SK-N-SH (cell line): Measurements from ENCODE around the gene AGBL4. TPM values are rescaled to one million over a fixed set of nuclear protein-coding genes. Genes with fewer than 3 reads are reported as not detected.

Source experiments
- CTCF ChIA-PET: fragments of 300-600, 350-600 bp; formaldehyde crosslinking; extraction: SDS; loops from one replicate; lab custom pipeline; 2021; lab: Yijun Ruan, JAX
- POLR2A ChIA-PET: fragments of 350-600 bp; sonication (Branson Sonifier 250); formaldehyde crosslinking; extraction: SDS; loops from one replicate; lab custom pipeline; 2020; ENCODE audit warnings: antibody characterized with exemption, inconsistent platforms; lab: Yijun Ruan, JAX
- DNase-seq: peaks from one replicate; pipeline ENCODE4 v3.0.0; 2012
- H2AFZ ChIP-seq: fragments of 200-600 bp; sonication (generic); 2 replicates; pipeline ENCODE4 v1.8.1; 2016; ENCODE audit warnings: antibody characterized with exemption, mild to moderate bottlenecking, low read depth
- H3F3A ChIP-seq: fragments of 200-600 bp; sonication (generic); replicated peaks from 2 replicates; pipeline ENCODE3; 2016; ENCODE audit warnings: antibody characterized with exemption, mild to moderate bottlenecking; ENCODE audit not compliant: insufficient read depth
- H3K27ac ChIP-seq, 2 experiments: fragments of 200-500 bp in 1 of 2; fragments of 200-600 bp in 1 of 2; sonication (Bioruptor generic) in 1 of 2; sonication (generic), shearing (Covaris generic) in 1 of 2; 2 replicates each; pipeline versions ENCODE4 v1.5.1 to v1.6.1; 2014 to 2016; ENCODE audit warnings: low read depth in 2 of 2, inconsistent platforms in 1 of 2, low read length in 1 of 2, mild to moderate bottlenecking in 1 of 2, mixed read lengths in 1 of 2
- H3K27me3 ChIP-seq: fragments of 200-600 bp; sonication (generic), shearing (Covaris generic); 2 replicates; pipeline ENCODE4 v1.6.1; 2016; ENCODE audit warnings: mixed run types; ENCODE audit not compliant: insufficient read depth
- H3K36me3 ChIP-seq, 2 experiments: fragments of 200-500 bp in 1 of 2; fragments of 200-600 bp in 1 of 2; sonication (Bioruptor generic) in 1 of 2; sonication (generic) in 1 of 2; replicated peaks in 1 of 2; 2 replicates each; pipeline versions ENCODE3 to v1.5.1; 2014 to 2016; ENCODE audit warnings: low read length in 1 of 2, mild to moderate bottlenecking in 1 of 2; ENCODE audit not compliant: insufficient read depth in 2 of 2, control insufficient read depth in 1 of 2
- H3K4me1 ChIP-seq, 2 experiments: fragments of 200-500 bp in 1 of 2; fragments of 200-600 bp in 1 of 2; sonication (Bioruptor generic) in 1 of 2; sonication (generic), shearing (Covaris generic) in 1 of 2; 2 replicates each; pipeline versions ENCODE4 v1.5.1 to v1.6.1; 2014 to 2016; ENCODE audit warnings: low read depth in 1 of 2, low read length in 1 of 2, mixed run types in 1 of 2; ENCODE audit not compliant: insufficient read depth in 2 of 2, control insufficient read depth in 1 of 2
- H3K4me2 ChIP-seq: fragments of 200-600 bp; sonication (generic), shearing (Covaris generic); 2 replicates; pipeline ENCODE4 v1.6.1; 2017; ENCODE audit warnings: mixed run types
- H3K4me3 ChIP-seq, 2 experiments: fragments of 200-500 bp in 1 of 2; fragments of 200-600 bp in 1 of 2; sonication (Bioruptor generic) in 1 of 2; sonication (generic), shearing (Covaris generic) in 1 of 2; 2 replicates each; pipeline versions ENCODE4 v1.5.1 to v1.8.1; 2014 to 2016; ENCODE audit warnings: low read depth in 2 of 2, inconsistent platforms in 1 of 2, low read length in 1 of 2, mild to moderate bottlenecking in 1 of 2, mixed read lengths in 1 of 2, moderate library complexity in 1 of 2
- H3K79me2 ChIP-seq: fragments of 200-600 bp; sonication (generic); 2 replicates; pipeline ENCODE4 v1.8.1; 2017; ENCODE audit warnings: mild to moderate bottlenecking; ENCODE audit not compliant: insufficient read depth
- H3K9ac ChIP-seq: fragments of 200-600 bp; sonication (generic); 2 replicates; pipeline ENCODE4 v1.6.1; 2017; ENCODE audit warnings: mixed run types
- H3K9me2 ChIP-seq: fragments of 200-600 bp; sonication (generic); 2 replicates; pipeline ENCODE4 v1.6.1; 2017; ENCODE audit warnings: mixed run types
- H3K9me3 ChIP-seq: fragments of 200-600 bp; sonication (generic); 2 replicates; pipeline ENCODE4 v1.6.1; 2017; ENCODE audit warnings: mixed run types, mild to moderate bottlenecking, moderate library complexity
- H4K20me1 ChIP-seq: fragments of 200-600 bp; sonication (generic); 2 replicates; pipeline ENCODE4 v1.6.1; 2017; ENCODE audit warnings: mild to moderate bottlenecking, mixed run types; ENCODE audit not compliant: insufficient read depth
- CHD2 ChIP-seq: fragments of 150-350 bp; IDR thresholded peaks from 2 replicates; pipeline ENCODE4 v1.6.1; 2018; ENCODE audit warnings: low read length; ENCODE audit not compliant: partially characterized antibody
- ELF1 ChIP-seq: IDR thresholded peaks from 2 replicates; pipeline ENCODE4 v1.4.0; 2012
- EP300 ChIP-seq, 2 experiments: IDR thresholded peaks; 2 replicates each; pipeline versions ENCODE4 v1.4.0 to v1.6.1; 2012; ENCODE audit warnings: borderline replicate concordance in 1 of 2, low read depth in 1 of 2, low read length in 1 of 2
- FOSL2 ChIP-seq: IDR thresholded peaks from 2 replicates; pipeline ENCODE4 v1.4.0; 2012; ENCODE audit warnings: low read depth, mild to moderate bottlenecking, moderate library complexity, borderline replicate concordance
- GATA2 ChIP-seq: sonication (generic); formaldehyde crosslinking; IDR thresholded peaks from 2 replicates; pipeline ENCODE4 v1.5.0; 2020; ENCODE audit warnings: mild to moderate bottlenecking, missing genetic modification reagents
- MEF2A ChIP-seq: IDR thresholded peaks from 2 replicates; pipeline ENCODE4 v1.4.0; 2012; ENCODE audit warnings: low read depth, borderline replicate concordance
- NRF1 ChIP-seq: IDR thresholded peaks from 2 replicates; pipeline ENCODE4 v1.6.1; 2012; ENCODE audit warnings: low read depth, mild to moderate bottlenecking, low read length
- POLR2AphosphoS5 ChIP-seq: IDR thresholded peaks from 2 replicates; pipeline ENCODE4 v1.6.1; 2012; ENCODE audit warnings: low read depth, low read length
- RCOR1 ChIP-seq: fragments of 150-350 bp; IDR thresholded peaks from 2 replicates; pipeline ENCODE4 v1.6.1; 2017; ENCODE audit warnings: antibody characterized with exemption, low read length
- RXRA ChIP-seq: IDR thresholded peaks from 2 replicates; pipeline ENCODE4 v1.4.0; 2012; ENCODE audit warnings: low read depth, mild to moderate bottlenecking, borderline replicate concordance
- SMC3 ChIP-seq: IDR thresholded peaks from 2 replicates; pipeline ENCODE4 v1.6.1; 2012; ENCODE audit warnings: low read depth, low read length, improper control_type of control experiment
- TAF1 ChIP-seq: IDR thresholded peaks from 2 replicates; pipeline ENCODE4 v1.6.1; 2012; ENCODE audit warnings: low read depth, mild to moderate bottlenecking, low read length, moderate library complexity, borderline replicate concordance
- TCF12 ChIP-seq: IDR thresholded peaks from 2 replicates; pipeline ENCODE4 v1.4.0; 2012
- TEAD4 ChIP-seq: IDR thresholded peaks from 2 replicates; pipeline ENCODE4 v1.4.0; 2012; ENCODE audit warnings: mild to moderate bottlenecking, borderline replicate concordance; ENCODE audit not compliant: insufficient read depth
- YY1 ChIP-seq: IDR thresholded peaks from 2 replicates; pipeline ENCODE4 v1.4.0; 2012; ENCODE audit warnings: low read depth, mild to moderate bottlenecking
- WGBS: methylation state at CpG from one replicate; pipeline ENCODE4 v1.1.6; 2017; ENCODE audit warnings: low lambda C conversion rate; 5-methylcytosine and 5-hydroxymethylcytosine counted together
- polyA plus RNA-seq, 3 experiments: library from polyadenylated mRNA; depleted of rRNA; stranded (reverse); fragments of >200 nt; gene quantifications; 2 replicates each; pipeline ENCODE4 v1.2.3, GENCODE V29; 2012
- TF ChIP-seq, protein P1 (sequence below): fragments of 200-600 bp; sonication (generic); IDR thresholded peaks from 2 replicates; pipeline ENCODE4 v1.6.1; 2017; ENCODE audit warnings: antibody characterized with exemption, mild to moderate bottlenecking, moderate library complexity
- TF ChIP-seq, protein P2 (sequence below): IDR thresholded peaks from 2 replicates; pipeline ENCODE4; 2012
- TF ChIP-seq, protein P3 (sequence below): fragments of 150-350 bp; IDR thresholded peaks from 2 replicates; pipeline ENCODE4 v1.6.1; 2017; ENCODE audit warnings: antibody characterized with exemption, low read length, low read depth, borderline replicate concordance
- TF ChIP-seq, protein P4 (sequence below): IDR thresholded peaks from 2 replicates; pipeline ENCODE4 v1.4.0; 2012; ENCODE audit warnings: low read depth, borderline replicate concordance

Gene AGBL4
- polyA plus RNA-seq, 1 of the 3 experiments (the other 2 are of a cell fraction) = 0.07 TPM

DNA sequence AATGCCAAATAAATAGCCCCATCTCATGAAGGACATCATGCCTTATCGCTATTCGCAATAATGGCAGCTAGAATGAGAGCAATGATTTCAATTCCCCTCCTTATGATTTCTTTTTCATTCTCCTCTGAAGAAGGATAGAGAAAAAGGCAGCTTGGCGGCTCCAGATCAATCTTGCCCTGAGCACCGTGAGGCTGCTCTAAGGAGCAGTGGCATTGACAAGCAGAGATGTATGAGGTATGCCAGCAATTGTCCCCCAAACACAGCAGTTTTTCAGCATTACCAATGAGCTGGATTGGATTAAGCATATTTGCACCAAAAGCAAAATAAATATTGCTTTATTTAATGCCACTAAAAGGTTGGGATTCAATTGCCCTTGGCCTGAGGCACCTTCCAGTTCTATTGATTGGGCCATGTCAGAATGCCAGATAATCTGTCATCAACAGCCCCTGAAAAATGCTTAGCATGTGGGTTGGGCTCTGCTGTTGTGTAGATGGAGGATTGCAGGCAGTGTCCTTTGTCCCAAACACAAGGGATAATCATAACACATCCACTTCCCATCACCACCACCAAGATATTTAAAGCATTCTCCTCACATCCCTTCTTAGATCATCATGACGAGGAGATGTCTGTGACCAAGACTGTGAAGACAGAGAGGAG is 1382.8 kb downstream of the AGBL4 start:
- no peak overlapping the region for H3K27ac ChIP-seq
- POLR2A ChIA-PET = no interaction called here
- TF ChIP-seq FOSL2 (no peak), NRF1 (no peak), EP300 (IDR thresholded peaks at IDR 0.05; ENCODE audit: borderline replicate concordance in 1 of 2, low read depth in 1 of 2, low read length in 1 of 2) (no peak), TAF1 (no peak), TEAD4 (no peak), ELF1 (no peak), RCOR1 (no peak), YY1 (no peak), CHD2 (no peak), SMC3 (no peak), RXRA (no peak), TCF12 (no peak), MEF2A (no peak), GATA2 (no peak), POLR2AphosphoS5 (no peak)
- TF ChIP-seq, protein P1, sequence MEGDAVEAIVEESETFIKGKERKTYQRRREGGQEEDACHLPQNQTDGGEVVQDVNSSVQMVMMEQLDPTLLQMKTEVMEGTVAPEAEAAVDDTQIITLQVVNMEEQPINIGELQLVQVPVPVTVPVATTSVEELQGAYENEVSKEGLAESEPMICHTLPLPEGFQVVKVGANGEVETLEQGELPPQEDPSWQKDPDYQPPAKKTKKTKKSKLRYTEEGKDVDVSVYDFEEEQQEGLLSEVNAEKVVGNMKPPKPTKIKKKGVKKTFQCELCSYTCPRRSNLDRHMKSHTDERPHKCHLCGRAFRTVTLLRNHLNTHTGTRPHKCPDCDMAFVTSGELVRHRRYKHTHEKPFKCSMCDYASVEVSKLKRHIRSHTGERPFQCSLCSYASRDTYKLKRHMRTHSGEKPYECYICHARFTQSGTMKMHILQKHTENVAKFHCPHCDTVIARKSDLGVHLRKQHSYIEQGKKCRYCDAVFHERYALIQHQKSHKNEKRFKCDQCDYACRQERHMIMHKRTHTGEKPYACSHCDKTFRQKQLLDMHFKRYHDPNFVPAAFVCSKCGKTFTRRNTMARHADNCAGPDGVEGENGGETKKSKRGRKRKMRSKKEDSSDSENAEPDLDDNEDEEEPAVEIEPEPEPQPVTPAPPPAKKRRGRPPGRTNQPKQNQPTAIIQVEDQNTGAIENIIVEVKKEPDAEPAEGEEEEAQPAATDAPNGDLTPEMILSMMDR = no peak
- TF ChIP-seq, protein P2, sequence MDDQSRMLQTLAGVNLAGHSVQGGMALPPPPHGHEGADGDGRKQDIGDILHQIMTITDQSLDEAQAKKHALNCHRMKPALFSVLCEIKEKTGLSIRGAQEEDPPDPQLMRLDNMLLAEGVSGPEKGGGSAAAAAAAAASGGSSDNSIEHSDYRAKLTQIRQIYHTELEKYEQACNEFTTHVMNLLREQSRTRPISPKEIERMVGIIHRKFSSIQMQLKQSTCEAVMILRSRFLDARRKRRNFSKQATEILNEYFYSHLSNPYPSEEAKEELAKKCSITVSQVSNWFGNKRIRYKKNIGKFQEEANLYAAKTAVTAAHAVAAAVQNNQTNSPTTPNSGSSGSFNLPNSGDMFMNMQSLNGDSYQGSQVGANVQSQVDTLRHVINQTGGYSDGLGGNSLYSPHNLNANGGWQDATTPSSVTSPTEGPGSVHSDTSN = no peak
- TF ChIP-seq, protein P3, sequence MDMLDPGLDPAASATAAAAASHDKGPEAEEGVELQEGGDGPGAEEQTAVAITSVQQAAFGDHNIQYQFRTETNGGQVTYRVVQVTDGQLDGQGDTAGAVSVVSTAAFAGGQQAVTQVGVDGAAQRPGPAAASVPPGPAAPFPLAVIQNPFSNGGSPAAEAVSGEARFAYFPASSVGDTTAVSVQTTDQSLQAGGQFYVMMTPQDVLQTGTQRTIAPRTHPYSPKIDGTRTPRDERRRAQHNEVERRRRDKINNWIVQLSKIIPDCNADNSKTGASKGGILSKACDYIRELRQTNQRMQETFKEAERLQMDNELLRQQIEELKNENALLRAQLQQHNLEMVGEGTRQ = no peak
- TF ChIP-seq, protein P4, sequence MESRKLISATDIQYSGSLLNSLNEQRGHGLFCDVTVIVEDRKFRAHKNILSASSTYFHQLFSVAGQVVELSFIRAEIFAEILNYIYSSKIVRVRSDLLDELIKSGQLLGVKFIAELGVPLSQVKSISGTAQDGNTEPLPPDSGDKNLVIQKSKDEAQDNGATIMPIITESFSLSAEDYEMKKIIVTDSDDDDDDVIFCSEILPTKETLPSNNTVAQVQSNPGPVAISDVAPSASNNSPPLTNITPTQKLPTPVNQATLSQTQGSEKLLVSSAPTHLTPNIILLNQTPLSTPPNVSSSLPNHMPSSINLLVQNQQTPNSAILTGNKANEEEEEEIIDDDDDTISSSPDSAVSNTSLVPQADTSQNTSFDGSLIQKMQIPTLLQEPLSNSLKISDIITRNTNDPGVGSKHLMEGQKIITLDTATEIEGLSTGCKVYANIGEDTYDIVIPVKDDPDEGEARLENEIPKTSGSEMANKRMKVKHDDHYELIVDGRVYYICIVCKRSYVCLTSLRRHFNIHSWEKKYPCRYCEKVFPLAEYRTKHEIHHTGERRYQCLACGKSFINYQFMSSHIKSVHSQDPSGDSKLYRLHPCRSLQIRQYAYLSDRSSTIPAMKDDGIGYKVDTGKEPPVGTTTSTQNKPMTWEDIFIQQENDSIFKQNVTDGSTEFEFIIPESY = no peak
- TF ChIP-seq, all 33 proteins: peak for 0
- no peaks in the 10 kb centered on the region for H3K36me3 ChIP-seq
- H3F3A ChIP-seq = no peaks in the 10 kb centered on the region
- DNase-seq = no peak
- H3K9ac ChIP-seq = no peak overlapping the region
- H3K9me2 ChIP-seq = no peaks in the 10 kb centered on the region
- H2AFZ ChIP-seq = no peak overlapping the region
- WGBS = 47% methylated on average over 5 of the region's 5 CpGs
- CTCF ChIA-PET = interaction anchor here (0.5 to 2.4 kb wide), 2 partner anchors 36 to 230 kb away, joined by 3 to 5 read pairs; no protein-coding TSS in a partner anchor
- no peaks in the 10 kb centered on the region for H3K27me3 ChIP-seq
- H3K9me3 ChIP-seq = no peaks in the 10 kb centered on the region
- H3K79me2 ChIP-seq = no peaks in the 10 kb centered on the region
- H3K4me1 ChIP-seq = peaks cover 0 to 4% of the 10 kb centered on the region in 2 experiments; a peak in 1 of 4 replicates
- no peak overlapping the region for H3K4me2 ChIP-seq
- no peaks in the 10 kb centered on the region for H4K20me1 ChIP-seq
- H3K4me3 ChIP-seq = no peak overlapping the region
